PFSK-1 (cell line): Measurements from ENCODE around the gene DYNLRB2.

Experiments used
- FOXP2 ChIP-seq: optimal IDR thresholded peaks from 2 replicates; pipeline ENCODE3; 2011; ENCODE audit warnings: borderline replicate concordance, control low read depth, inconsistent platforms; ENCODE audit not compliant: insufficient read depth; ENCODE audit errors: extremely low read length, extremely low read depth
- POLR2AphosphoS5 ChIP-seq: IDR thresholded peaks from 2 replicates; pipeline ENCODE4 v1.6.1; 2012; ENCODE audit warnings: low read depth, mild to moderate bottlenecking, control low read depth, low read length, moderate library complexity
- SIN3A ChIP-seq: IDR thresholded peaks from 2 replicates; pipeline ENCODE4 v1.6.1; 2012; ENCODE audit warnings: mild to moderate bottlenecking, low read length, moderate library complexity, borderline replicate concordance; ENCODE audit not compliant: insufficient read depth
- TAF1 ChIP-seq: IDR thresholded peaks from 2 replicates; pipeline ENCODE4 v1.6.1; 2012; ENCODE audit warnings: low read length, control low read depth, borderline replicate concordance; ENCODE audit not compliant: insufficient read depth
- TF ChIP-seq, protein P1 (sequence below), 2 experiments: IDR thresholded peaks; 2 replicates each; pipeline versions ENCODE4 v1.6.1 to v1.8.0; 2011 to 2012; ENCODE audit warnings: low read depth in 2 of 2, low read length in 2 of 2, control low read depth in 1 of 2, inconsistent platforms in 1 of 2, mild to moderate bottlenecking in 1 of 2, moderate library complexity in 1 of 2; ENCODE audit not compliant: insufficient read depth in 1 of 2

DNA sequence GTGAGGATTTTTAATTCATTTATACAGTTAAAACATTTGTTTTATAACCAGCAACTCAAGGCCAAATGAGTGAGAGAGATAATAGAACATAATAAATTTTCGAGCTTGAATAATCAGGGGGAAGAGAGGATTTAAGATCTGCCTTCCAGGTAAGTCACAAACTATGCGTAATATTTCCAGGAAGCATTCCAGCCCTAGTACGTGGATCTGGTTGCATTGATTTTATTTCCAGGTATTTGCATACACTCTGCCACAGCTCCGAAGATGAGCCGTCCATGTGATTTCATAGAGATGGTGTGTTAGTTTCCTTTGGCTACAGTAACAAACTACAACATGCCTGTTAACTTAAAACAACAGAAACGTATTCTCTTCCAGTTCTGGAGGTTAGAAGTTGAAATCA is 3.5 kb downstream of the DYNLRB2 start:
- no peak for TF ChIP-seq POLR2AphosphoS5
- TF ChIP-seq, protein P1, sequence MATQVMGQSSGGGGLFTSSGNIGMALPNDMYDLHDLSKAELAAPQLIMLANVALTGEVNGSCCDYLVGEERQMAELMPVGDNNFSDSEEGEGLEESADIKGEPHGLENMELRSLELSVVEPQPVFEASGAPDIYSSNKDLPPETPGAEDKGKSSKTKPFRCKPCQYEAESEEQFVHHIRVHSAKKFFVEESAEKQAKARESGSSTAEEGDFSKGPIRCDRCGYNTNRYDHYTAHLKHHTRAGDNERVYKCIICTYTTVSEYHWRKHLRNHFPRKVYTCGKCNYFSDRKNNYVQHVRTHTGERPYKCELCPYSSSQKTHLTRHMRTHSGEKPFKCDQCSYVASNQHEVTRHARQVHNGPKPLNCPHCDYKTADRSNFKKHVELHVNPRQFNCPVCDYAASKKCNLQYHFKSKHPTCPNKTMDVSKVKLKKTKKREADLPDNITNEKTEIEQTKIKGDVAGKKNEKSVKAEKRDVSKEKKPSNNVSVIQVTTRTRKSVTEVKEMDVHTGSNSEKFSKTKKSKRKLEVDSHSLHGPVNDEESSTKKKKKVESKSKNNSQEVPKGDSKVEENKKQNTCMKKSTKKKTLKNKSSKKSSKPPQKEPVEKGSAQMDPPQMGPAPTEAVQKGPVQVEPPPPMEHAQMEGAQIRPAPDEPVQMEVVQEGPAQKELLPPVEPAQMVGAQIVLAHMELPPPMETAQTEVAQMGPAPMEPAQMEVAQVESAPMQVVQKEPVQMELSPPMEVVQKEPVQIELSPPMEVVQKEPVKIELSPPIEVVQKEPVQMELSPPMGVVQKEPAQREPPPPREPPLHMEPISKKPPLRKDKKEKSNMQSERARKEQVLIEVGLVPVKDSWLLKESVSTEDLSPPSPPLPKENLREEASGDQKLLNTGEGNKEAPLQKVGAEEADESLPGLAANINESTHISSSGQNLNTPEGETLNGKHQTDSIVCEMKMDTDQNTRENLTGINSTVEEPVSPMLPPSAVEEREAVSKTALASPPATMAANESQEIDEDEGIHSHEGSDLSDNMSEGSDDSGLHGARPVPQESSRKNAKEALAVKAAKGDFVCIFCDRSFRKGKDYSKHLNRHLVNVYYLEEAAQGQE (IDR thresholded peaks at IDR 0.05; ENCODE audit: insufficient read depth in 1 of 2, low read depth in 2 of 2, low read length in 2 of 2) = no peak
- TF ChIP-seq TAF1 = no peak
- no peak for TF ChIP-seq FOXP2
- TF ChIP-seq SIN3A = no peak
